HG03066 (cell line): ENCODE results near the gene ASB6.
"Not testable (repeated sequence)": the region's sequence is repeated elsewhere in the genome, so short reads cannot be mapped to it uniquely, and the experiment has no call there.

Experiments
- ATAC-seq: cut with Tn5 transposase; IDR thresholded peaks from one replicate; pipeline ENCODE4 v1.9.1; 2021; ENCODE audit warnings: low read depth; ENCODE audit not compliant: unreplicated experiment

The ASB6 gene

DNA sequence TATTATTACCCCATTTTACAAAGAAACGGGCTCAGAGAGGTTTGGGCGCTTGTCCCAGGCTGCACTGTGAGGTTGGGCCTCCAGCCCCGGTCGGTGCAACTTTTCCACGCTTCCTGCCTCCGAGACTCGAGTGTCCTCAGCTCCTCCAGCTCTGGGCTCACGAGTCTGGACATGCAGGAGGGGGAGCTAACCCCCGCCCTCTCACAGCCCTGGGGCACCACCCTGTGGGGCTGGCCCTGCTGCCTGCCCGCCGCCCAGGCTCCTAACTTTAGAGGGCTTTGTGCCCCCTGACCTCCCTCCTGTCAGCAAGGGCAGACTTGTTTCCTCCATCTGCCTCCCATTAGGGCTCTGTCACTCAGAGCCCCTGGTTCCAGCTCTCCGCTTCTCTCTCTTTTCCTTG lies 4.3 kb upstream of the ASB6 start:
- no peak for ATAC-seq

DNA sequence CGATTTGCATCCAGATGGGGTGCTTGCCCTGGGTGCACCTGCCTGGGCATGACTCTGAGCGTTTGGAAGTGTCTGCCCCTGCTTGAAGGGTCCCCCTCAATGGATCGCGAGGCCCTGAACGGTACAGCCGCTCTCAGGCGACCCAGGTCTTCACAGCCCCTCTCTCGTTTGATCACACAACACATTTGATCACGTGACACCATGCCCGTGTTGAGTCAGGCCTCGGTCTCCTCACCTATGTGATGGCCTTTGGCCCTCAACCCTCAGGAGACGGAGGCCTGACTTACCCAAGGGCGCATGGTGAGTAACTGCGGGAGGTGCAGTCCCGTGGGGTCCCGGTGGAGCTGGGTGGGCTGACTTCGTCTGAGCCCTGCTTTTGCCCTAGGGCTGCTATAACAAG lies 3.0 kb upstream of the ASB6 start:
- no peak for ATAC-seq

DNA sequence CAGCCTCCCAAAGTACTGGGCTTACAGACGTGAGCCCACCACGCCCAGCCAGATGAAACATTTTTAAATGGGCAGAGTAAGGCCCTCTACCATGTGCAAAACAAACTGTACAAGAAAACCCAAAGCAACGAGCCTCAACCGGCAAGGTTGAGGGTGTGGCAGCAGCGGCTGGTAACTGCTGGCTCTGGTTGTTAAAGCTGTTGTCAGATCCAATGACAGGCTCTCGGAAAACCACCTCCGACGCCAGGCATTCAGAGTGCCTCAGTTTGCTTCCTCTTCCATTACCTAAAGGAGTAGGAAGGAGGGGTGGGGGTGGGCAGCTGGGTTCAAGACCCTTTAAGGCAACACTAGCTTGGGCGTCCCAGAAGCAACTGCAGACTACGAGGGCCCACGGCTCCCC lies 2.4 kb upstream of the ASB6 start:
- no peak for ATAC-seq

DNA sequence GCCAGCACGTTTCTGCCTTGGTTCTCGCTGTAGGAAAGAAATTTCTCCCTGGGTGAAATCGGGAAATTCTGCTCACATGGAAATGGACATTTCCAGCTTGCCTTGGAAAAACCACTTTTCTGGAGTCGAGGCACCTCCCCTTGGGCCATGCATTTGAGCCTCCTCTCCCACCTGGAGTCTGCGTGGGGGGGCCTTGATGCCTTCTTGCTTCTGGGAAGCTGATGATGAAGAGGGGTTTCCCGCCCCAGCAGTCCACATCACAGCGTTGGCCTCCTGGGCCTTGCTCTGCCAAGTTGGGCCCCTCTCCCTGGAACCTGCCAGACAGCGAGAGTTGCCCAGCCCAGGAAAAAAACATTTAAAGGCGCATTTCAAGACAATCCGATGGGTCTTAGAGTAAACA lies 1.8 kb upstream of the ASB6 start:
- no peak for ATAC-seq

DNA sequence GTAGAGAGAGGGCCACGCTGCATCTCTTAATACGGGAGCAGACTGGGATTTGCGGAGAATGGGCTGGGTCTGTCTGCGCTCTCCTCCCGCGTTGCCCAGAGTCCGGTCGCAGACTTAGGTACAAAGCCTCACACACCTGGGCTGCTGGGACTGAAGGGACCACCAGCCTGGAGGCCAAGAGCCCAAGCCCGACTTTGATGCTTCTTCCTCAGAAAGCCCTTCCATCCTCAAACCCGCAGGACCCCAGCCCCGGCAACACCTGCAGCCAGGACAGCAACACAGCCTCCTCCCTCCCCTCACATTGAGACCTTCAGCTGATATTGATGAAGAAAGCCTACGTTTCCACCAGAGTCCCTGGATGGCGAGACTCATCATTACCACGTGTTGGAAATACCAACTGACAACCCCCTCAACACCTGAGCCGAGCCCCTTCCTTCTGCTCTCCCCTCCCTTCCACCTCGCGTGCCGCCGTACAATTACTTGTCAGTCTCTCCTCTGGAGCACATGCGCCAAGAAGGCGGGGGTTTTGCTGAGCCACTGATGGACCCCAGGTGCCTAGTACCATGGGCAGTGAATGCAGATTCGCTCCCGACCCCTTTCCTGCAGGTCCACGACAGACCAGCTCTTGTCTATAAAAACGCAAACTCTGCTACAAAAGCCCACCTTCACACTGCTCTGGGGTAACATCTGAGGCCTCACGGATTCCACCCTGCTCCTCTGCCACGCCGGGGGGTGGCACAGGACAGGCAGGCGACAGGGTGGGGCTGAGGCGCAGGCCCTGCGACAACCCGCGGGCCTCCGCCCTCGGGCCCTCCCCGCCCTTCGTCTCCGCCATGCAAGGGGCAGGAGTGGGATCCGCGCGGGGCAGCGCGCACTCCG lies 841 bp downstream of the ASB6 start:
- no peak for ATAC-seq

DNA sequence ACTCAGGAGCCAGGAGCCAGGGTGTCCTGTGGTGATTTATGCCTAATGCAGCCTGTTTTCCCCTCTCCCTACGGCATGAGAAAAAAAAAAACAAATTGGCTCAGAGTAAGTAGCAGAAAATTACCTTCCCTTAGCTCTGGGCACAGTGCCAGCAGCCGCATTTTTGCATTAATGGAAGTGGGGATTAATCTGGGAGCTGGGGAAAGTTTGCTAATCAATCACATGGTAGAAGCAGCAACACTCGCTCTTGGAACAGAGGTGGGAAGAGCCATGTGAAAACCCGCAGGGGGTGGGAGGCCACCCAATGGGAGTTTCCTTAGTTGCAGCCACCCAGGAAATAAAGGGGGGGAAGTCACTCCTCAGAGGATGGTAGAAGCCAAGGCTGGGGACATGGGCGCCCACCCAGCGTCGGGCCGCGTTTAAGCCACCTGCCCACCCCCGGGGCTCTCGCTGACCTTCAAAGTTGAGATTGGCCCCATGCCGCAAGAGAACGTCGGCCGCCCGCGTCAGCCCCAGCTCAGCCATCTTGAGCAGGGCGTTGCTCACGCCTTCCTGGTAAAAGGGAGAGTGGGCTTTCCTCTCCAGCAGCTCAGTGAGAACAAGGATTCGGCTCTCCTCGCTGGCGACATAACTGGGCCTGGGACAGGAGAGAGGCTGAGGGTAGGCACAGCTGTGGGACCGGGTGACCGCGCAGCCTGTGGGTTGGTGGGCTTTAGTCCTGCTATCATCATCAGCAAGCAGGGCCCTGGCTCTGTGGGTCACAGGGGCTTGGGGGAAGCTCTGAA lies 1.7 kb downstream of the ASB6 start:
- no peak for ATAC-seq

DNA sequence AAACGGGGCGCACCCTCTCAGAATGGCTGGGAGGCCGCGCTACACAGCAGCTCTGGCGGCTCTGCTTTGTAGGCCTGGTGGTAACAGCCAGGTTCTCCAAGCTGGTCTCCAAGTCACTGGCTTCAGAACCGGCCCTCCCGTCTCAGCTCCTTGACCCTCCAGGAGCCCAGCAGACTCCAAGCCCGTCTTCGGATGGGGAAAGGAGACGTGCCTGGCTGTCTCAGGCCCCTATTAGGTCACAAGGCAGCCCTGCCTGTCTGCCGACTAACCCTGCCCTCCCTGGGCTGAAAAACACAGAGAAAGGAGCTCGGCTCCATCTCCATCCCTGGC lies 2.2 kb downstream of the ASB6 start:
- ATAC-seq, result no peak

DNA sequence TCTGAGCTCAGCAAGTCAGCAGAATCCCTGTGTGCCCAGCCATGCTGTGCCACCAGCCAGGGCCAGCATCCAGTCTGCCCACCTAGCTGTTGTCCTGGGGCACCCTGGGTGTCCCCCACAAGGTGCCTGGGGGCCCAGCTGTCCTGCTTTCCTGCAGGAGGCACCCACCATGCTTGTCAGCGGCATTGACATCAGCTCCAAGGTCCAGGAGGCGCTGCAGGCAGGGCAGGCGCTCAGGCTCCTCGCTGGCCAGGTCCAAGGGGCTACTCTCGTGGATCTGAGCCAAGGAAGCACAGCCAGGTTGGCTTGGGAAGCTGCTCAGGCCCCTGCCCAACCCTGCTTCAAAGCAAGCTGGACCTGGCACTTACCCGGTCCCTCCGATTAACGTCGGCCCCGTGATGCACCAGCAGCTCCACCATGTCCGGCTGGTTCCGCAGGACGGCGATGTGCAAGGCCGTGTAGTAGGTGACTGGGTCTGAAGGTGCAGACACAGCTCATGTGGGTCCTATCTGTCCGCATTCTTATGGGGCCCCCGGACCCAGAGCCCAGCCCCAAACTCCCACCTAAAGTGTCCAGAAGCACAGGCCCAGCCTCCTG lies 2.8 kb downstream of the ASB6 start:
- no peak for ATAC-seq

DNA sequence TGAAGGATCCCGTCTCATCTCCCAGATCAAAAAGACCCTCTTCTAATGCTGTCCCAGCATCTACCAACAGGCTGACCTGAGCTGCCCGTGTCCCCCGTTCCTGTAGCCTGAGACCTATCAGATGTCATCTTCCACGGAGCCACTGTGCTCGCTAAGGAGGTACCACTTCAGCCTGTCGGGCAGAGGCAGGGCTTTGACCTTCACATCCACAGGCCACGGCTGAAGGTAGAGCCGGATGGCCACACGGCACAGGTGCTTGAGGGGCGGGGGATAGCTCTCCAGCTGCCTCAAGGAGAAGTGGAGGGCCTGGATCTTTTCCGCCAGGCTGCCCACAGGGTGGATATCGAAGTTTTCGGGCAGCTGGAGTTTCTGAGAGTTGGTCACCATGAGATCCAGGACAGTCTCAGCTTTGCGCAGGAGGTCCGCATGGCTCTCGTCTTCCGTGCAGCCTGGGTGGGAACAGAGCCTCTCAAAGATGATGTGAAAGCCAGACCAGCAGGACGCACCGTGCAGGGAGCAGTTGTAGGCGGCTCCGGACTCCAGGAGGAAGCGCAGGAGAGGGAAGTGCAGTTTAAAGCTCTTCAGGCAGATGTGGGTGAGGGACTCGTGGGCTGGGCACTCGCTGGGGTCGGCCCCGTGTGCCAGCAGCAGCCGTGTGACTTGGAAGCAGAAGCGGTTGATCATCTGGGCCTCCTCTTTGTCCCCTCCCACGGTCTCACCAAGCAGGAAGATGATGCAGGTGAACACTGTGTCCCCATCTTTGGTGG lies 4.1 kb downstream of the ASB6 start:
- ATAC-seq, result no peak

DNA sequence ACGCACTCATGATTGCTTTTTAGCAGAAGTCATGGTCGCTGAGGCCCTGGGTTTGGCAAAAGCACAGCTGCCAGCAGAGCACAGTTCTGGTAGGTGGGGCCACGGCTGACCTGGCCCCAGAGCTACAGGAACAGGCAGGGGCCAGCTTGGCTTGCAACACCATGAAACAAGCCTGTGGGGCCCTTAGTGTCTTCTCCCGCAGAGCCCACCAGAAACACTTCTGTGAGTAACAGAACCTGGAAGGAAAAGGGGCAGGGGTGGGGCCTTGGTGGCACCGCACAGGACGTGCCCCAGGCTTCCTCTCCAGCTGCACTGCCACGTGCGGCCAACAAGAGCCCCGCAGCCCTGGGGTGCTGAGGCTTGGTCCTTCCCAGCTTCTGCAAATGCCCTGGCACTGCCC lies 4.8 kb downstream of the ASB6 start:
- no peak for ATAC-seq

DNA sequence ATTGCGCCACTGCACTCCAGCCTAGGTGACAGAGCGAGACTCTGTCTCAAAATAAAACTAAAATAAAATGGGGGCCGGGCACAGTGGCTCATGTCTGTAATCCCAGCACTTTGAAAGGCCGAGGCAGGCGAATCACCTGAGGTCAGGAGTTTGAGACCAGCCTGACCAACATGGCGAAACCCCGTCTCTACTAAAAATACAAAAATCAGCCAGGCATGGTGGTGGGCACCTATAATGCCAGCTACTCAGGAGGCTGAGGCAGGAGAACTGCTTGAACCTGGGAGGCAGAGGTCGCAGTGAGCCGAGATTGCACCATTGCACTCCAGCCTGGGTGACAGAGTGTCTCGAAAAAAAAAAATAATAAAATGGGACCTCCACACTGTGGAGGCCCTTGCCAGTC lies 5.6 kb downstream of the ASB6 start:
- ATAC-seq, result not testable (repeated sequence)

DNA sequence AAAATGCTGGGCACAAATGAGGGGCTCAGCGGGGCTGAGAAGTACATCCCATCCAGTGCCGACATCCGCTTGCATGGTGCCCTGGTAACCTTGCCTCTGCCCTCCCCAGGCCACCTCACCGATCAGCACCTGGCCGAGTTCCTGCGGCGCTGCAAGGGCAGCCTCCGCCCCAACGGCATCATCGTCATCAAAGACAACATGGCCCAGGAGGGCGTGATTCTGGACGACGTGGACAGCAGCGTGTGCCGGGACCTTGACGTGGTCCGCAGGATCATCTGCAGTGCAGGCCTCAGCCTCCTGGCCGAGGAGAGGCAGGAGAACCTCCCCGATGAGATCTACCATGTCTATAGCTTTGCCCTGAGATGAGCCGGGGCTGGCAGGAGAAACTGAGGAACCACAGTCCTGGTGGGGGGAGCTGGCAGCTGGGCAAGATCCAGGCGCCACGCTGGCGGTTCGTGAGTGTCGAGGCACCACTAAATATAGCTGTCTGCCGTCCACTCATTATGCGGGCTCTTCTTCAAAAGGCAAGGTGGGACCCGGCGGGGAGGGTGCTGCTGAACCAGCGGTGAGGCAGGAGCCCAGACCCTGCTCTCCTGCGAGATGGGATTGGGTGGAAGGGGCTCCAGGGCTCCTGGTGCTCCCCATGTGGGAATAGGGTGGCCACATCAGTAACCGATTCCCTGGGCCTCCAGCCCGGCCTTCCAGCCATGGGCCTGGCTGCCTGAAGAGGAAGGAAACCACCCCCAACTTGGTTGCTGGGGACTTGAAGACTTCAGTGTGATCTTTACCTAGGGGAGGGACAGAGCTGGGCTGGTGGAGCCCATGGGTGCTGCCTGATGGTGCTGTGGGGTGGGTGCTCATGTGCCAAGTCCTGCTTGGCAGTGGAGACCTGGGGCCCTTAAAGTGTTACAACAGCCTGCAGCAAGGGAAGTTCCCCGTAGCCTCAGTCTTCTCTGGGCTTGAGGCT lies 6.6 kb downstream of the ASB6 start:
- ATAC-seq, result no peak

DNA sequence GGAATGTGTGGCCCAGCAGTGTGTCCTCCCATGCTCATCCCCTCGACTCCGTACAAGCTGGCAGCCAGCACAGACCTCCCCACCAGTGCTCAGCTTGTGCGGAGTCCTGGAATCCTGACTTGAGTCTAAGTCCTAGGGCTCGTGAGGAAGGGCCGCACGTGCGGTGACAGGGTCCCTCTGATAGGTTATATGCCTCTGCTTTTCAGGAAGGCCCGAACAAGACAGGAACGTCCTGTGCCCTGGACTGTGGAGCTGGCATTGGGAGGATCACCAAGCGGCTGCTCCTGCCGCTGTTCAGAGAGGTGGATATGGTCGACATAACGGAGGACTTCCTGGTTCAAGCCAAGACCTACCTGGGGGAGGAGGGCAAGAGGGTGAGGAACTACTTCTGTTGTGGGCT lies 8.1 kb downstream of the ASB6 start:
- no peak for ATAC-seq

DNA sequence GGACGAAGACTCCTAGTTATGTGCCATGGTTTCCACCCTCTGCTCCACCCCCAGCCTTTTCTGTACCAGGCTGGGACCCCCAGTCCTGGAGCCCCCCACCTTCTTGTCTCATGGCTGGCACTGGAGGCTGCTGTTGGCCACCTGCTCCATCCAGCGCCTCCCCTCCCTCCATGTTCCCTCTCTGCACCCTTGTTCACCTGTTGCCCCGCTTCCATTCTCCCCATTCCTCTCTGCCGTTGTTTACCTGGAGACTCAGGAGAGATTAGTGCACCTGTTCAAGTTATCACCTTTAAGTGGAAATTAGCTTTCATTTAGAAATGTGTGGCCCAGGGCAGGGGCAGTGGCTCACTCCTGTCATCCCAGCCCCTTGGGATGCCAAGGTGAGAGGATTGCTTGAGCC lies 8.7 kb downstream of the ASB6 start:
- no peak for ATAC-seq

DNA sequence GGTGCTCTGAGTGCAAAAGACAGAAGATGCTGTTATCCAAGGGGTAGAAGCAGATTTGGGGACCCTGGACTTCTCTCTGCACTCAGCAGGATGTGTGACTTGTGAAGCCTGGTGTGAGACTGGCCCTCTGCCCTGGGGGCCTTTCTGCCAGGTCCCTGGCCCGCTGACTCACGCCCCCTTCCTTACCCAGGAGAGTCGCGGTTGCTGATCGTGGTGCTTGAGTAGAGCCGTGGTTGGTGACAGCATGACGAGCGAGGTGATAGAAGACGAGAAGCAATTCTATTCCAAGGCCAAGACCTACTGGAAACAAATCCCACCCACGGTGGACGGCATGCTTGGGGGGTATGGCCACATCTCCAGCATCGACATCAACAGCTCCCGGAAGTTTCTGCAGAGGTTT lies 9.5 kb downstream of the ASB6 start:
- ATAC-seq, result no peak

DNA sequence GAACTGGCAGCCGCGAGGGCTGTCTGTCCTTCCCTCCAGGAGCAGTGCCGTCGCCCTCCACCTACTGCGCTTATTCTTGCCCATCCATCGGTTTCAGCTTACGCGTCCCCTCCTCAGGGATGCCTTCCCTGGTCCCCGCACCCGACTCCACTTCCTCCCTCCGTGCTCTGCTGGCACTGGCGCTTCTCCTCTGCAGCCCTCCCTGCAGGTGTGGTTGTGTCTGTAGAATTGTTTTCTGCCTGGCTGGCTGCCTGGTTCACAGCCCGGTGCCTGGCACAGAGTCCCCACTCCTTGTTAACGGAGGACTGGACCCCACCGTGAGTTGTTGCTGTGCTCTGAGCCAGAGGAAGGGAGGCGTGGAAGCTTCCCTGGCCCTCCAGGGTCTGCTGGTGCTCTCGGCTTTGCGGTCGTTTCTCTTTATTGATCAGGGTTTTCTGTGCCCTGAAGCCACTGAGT lies 10.2 kb downstream of the ASB6 start:
- no peak for ATAC-seq

DNA sequence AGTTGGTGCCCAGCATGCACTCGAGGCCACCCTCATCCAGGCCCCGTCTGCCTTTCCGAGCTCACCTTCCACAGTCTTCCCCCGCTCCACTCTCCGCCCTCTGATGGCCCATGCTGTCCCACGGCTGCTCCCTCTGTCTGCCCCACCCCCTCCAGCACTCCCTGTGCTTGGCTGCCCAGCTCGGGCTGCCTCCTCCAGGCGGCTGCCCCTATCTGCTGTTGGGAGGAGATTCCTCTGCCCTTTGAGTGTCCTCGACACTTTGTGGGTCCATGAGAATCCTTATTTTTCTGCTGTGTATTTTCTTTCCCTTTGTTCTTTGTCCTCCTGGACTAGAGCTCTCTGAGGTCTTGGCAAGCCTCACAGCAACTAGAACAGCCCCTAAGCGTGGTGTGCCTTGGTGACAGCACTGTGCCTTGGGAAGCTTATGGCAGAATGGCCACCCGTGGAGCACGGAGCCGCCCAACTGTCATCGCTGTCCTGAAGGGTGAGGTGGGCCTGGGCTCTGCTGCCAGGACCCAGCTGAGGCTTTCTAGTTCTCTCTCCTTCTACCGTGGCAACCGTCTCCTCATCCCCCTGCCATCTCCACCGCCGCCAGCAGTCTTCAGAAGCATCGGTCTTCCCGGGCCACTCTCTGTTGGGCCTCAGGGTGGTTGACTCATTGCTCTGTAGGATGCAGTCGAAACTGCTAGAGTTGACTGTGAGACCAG lies 10.8 kb downstream of the ASB6 start:
- ATAC-seq, result no peak

DNA sequence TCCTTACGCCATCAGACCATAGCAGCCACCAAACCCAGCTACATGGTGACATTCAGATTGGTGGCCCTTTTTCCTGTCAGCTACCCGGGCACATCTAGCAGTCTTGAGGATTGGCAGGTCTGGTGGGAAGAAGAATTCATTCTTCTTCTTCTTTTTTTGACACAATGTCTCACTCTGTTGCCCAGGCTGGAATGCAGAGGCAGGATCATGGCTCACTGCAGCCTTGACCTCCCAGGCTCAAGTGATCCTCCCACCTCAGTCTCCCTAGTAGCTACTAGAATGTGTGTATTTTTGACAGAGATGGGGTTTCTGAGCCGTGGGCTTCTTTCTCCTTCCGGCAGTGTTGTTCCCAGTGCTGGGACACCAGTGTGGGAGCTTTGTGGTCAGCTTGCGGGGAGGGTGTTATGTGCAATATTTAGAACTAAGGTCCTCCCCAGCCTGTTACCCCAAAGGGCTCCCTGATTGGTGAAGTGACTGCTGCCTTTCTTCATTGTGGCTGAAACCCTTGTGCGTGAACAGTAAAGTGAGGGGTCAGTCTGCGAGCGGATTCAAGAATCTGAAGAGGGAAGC lies 12.6 kb downstream of the ASB6 start:
- no peak for ATAC-seq

DNA sequence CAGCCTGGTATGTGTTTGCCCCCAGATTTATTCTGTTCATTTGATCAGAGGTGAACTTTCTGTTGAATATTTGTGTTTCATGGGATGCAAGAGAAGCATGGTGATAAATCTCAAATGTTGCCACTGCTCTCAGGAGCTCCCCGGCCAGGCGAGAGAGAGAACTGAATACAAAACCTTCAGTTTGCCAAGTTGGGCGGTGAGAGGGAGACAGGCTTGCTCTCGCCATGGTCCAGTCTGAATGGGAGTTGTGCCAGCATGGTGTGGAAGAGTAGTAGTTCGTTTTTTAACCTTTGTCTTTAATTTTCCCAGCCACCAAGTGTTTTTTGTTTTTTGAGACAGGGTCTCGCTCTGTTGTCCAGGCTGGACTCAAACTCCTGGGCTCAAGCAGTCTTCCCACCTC lies 13.2 kb downstream of the ASB6 start:
- no peak for ATAC-seq
